ENCODE results near the gene PDCD11.
A peak's percentile ranks its signal among the peaks of the same experiment; 100 is the strongest.
"Not testable (repeated sequence)": the region's sequence is repeated elsewhere in the genome, so short reads cannot be mapped to it uniquely, and the experiment has no call there.

The PDCD11 gene

DNA sequence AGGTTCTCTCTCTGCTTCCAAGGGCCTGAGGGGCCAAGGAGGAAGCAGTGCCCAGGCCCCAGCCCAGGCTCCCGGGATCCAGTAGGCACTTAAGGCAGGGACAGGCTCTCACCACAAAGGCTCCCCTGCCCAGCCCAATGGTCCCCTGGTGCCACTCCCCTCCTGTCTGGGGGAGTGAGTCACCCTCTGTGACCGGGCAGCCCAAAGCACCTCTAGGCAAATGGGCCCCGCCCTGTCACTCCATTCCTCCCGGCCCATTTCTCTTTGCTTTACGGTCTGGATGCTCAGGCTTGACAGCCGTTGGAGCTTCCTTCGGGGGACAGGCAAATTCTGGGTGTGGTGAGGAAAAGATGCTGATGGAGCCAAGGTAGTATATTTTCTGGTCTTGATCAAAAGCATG is 82.7 kb downstream of the PDCD11 start, which contains the start of gene CALHM3:
Gene CALHM3, minus strand, starts transcription at position 106 of the 400 bp plus-strand sequence. CDS start 208 bp downstream, outside the sequence.
- DNase-seq = no peak

DNA sequence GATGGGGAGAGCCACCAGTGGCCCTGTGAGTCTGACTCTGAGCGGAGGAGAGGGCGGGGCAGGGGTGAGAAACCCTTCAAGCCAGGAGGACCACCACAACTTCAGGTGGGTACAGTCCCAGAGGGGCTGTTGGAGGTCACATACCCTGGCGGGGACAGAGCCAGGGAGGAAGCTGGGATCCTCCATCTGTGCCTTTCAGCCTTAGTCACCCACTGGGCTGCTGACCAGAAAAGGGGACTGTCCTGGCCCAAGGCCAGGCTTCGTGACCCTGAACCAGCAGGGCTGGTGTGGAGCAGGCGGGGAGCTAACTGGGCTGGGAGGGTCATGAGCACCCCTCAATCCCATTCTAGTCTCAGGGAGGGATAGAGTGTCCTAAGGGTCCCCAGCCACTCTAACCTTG is 84.1 kb downstream of the PDCD11 start:
- DNase-seq = no peak

DNA sequence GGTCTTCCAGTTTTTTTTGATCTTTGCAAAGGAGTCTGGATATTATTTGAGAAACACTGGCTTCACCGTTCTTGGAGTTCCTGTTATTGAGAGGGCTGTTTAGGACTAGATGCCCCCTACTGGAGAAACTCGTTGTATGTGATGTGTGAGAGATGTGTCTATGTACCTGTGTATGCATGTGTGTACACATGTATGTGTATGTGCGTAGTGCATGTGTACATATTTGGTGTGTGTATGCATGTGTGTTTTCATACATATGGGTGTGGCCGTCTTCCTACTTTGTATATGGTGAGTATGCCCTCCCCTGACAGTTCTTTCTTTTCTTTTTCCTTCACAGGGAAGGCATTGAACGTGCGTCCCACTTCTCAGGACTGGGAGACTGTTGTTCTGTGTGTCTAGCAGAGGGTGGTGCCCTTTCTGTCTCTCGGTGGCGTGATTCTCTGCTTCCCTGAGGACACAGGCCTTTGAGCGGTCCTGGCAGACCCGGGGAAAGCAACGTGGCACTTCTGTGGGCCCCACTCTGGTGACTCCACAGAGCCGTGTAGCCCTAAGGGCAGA is 85.6 kb downstream of the PDCD11 start:
- peak; percentile 98 to 99 for DNase-seq

DNA sequence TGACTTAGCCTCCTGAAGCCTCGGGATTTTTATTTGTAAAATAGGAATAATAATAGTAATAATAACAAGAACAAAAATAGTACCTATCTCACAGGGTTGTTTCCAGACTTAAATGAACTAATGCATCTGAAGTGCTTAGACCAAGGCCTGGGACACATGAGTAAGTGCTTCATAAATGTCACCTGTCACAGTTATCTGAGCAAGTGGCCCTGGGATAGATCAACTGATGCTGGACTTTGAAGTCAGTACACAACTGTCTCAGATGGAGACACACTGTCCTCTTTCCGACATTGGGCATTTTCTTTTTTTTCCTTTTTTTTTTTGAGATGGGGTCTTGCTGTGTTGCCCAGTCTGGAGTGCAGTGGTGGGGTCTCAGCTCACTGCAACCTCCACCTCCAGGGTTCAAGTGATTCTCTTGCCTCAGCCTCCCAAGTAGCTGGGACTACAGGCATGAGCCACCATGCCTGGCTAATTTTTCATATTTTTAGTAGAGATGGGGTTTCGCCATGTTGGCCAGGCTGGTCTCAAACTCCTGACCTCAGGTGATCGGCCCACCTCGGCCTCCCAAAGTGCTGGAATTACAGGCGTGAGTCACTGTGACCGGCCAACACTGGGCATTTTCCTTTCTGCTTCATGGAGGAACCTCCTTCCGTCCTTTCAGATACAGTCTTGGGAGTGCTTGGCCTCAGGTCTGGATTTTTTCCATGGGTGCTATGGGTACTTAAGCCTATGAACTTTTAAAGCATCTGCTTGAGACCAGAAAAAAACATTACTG is 90.4 kb downstream of the PDCD11 start:
- DNase-seq = not testable (repeated sequence)

DNA sequence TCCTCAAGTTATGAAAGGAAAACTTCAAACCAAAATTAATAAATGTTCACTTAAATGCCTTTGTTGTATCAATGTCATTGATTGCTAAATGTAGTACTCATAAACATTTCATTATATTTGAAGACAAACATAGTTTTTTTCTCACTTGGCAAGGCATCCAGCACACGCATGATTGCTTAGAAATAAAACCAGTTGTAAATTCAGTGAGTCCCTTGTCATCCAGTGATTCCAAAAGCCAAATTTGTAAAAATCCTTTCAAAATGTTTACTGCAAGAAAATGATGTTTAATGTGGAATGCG is 90.9 kb downstream of the PDCD11 start:
- DNase-seq = no peak

DNA sequence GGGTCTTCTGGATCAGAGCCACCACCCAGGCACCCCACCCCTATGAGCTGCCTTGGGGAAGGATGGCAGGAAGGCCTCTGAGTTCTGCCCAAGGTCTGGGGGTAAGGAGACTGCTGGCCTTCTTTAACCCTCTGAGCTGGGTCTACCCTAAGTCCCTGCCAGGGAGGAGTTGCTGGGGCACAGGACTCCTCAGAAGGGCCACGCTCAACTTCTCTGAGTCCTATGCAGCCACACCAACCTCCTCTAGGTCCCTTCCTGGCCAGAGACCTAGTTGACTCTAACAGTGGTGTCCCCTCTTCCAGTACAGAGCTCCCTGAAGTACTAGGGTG is 94.5 kb downstream of the PDCD11 start:
- no peak for DNase-seq

DNA sequence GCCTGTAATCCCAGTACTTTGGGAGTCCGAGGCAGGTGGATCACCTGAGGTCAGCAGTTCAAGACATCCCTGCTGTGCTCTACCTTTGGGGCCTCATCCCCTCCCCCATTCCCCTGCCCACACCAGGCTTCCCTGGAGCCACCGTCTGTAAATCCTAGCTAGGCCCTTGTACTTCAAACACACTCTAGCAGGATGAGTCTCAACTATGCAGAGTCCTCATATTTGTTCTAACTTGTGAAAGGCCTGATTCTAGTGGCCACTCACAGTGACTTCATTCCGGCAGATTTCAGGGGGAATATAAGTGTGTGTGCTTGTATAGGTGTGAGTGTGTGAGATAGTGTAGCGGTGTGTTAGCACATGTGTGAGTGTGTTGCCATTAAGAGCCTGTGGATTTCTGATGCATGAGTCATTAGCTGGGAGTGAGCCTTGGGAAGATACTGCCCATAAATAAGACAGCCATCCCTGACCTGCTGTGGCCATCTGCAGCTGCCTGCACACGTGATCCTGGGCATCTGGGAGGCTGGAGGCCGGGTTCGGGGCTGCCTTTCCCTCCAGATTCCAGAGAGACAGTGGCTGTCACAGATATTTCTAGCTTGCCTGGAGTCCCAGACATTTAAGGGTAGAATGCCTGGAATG is 95.4 kb downstream of the PDCD11 start:
- no peak for DNase-seq

DNA sequence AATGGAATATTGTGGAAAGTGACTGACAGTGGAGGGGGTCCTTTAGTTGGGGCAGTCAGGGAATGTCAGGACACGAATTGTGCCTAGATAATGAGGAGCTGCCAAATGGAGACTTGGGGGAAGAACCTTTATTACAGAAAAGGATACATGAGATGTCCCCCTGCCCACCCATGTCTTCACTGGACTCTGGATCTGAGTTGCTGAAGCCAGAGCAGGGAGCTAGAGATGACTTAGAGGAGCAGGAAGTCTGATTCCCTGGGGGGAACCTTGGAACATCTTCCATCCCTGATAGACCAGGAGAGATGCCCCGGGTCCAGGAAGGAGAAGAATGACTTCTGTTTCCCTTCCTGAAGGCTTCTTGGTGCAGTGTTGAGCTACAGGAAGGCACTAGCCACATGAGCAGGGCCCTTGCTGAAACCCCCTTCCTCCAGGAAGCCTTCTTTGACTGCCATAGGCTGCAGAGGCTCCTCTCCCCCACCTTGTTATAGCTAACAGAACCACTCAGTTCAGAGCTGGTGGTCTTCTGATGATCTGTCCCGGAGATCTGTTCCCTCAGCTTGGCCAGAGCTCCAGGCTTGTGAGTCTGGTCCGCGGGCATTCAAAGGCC is 96.3 kb downstream of the PDCD11 start:
- DNase-seq = no peak

DNA sequence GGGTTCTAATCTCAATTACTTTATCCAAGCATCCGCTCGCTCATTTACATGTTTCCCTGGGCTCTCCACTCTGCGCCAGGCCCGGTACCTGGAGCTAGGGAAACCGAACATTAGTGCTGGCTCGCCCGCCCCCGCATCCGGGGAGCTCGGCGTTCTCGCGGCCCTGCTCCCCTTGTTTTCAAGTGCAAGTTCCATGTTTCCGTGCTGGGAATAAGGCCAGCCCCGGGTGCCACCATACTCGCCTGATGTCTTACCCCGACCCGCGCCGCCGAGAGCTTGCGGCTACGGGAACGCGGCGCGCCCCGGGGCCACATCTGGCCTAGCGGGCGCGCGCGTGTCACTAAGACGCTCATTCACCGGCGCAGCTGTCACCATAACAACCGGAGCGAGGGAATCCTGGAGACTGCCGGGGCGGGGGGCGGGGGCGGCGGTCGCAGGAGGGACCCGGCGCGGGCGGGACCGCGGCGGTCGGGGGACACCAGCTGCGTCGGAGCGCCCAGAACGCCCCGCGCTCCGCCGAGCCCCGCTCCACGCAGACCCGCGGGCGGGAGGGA is 97.0 kb downstream of the PDCD11 start, which contains the start of gene NEURL1:
Gene NEURL1, plus strand, starts transcription at position 344 of the 554 bp plus-strand sequence. CDS start 683 bp downstream, outside the sequence.
- DNase-seq = peak; percentile 31 to 32

DNA sequence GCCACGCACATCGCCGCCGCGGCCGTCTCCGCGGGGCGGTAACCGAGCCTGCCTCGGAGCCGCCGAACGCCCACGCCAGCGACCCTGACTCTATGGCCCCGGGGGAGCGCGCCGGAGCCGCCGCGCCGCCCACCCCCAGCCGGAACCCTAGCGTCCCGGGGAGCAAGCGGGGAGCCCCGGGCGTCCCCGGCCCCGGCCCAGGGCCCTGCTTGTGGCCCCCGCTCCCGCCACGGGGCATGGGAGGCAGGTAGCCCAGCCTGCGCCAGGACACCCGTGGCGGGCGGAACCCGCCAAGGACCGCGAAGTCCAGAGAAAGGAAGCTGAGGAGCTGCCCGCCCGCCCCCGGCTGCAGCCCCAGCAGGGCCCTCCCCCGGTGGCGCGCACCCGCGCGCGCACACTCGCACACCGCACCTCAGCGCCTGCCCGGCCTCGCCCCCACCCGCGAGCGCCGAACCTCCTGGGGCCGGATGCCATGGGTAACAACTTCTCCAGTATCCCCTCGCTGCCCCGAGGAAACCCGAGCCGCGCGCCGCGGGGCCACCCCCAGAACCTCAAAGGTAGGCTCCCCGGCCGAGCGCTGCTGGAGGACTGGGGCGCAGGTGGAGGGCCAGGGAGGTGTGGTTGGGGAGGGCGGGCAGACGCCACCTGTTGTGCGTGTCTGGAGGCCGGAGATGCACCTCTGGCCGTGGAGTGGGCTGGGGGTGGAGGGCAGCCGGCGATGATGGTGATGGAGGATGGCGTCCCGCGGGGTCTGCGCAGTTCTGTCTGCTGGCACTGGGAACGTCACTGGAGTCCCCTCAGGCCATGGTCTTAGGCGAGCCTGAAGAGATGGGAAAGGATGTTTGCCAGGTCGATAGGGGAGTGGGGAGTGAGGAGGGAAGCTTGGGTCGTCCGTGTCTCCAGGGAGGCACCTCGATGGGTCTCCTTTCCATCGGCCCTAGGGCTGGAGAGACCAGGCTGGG is 97.8 kb downstream of the PDCD11 start:
- DNase-seq = no peak

DNA sequence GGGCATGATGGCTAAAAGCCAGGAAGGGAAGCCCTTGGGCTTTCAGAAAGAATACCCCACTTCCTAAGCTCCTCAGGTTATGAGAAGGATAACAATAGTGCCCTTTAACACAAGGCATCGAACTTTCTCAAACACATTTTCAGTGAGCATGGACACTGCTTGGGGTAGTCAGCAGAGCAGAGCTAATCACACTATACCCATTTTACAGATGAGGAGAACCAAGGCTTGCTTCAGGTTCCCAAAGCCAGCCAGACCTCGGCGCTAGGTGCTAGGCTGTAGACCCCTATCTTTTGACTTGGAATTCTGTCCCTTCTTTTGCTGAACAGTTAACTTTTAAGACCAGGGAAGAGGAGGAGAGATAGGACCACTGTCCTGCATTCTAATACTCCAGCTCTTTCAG is 98.9 kb downstream of the PDCD11 start:
- DNase-seq = no peak

Data from Kasumi-1 (cell line).